GM21825 (cell line): Measurements from ENCODE around the gene KPNA3.
A peak's percentile ranks its signal among the peaks of the same experiment; 100 is the strongest.

Source experiments
- ATAC-seq: cut with Tn5 transposase; IDR thresholded peaks from one replicate; pipeline ENCODE4 v1.9.1; 2021; ENCODE audit warnings: mild to moderate bottlenecking, moderate library complexity; ENCODE audit not compliant: unreplicated experiment

Gene KPNA3

DNA sequence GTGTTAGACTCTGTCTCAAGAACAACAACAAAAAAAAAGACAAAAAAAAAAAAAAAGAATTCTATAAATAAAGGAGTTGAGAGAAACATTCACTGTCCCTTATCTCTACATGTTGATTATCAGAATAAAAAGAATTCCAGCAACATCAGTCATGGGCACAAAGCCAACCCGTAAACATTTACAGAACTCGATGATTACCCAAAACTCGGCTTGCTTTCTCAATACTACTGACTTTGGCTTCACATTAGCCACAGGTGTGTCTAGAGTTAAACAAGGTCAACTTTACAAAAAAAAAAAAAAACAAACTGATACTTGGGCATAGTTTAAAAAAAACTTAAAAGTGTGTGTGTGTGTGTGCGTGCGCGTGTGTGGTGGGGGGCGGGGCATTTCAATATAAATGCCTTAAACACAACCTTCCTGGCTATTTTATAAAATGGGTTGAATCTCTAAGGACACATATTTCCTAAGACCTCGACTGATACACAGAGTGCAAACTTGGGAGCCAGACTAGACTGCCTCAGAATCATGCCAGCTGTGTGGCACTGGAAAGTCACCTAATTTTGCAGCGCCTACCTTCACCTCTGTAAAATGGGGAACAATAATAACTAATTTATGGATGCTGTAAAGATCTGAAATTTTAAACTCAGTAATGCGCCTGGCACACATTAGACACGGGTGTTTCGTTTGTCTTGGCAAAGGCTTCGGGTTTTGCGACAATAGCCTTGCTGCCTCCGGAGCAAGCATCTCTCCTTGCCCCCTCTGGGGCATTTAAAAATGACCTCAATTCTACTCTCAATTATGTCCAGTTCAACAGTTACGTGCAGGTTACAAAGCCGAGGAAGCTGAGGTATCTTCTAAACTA is 102.1 kb downstream of the KPNA3 start:
- ATAC-seq, result peak; percentile 7

- ATAC-seq, result no peak
Observed at GRCh38 chr13:49683489-49683888, 109.0 kb downstream of the KPNA3 start.

DNA sequence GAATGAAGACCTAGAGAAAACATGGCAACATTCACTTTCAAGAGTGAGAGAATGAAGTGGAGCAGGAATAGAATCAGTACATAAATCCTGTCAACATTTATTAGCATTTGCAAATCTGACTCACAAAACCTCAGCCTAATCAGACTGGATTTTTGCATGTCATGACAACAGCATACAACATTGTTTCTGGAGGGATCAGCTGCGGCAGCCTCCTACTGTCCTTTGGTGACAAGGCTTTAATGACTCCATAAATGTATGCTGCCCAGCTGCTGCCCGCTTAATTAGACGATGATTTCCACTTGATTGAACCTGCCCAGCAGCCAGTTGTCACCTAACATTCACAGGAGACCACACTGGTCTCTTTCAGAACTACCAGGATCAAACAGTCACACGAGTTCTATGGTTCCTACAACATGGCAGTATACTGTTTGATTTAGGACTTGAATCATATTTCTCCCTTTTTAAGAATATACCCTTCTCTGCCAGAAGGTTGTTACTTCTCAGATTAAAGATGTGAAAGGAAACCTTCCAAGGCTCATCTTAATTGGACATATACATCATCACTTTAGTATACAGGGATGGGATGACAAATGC is 110.5 kb downstream of the KPNA3 start:
- ATAC-seq, result no peak

DNA sequence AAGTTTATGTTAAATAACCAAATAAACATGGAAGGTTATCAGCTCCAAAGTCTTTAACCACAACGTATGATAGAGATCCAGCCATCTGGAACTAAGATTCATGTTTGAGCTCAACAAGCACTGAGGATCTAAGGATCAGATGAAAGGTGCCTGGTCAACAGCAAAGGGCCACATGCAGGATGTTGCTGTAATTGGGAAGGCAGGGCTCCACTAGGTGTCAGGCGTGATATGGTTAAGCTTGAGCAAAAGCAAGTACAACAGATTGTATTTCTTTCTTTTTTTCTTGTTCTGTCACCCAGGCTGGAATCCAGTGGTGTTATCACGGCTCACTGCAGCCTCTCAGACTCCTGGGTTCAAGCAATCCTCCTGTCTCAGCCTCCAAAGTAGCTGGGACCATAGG is 113.2 kb downstream of the KPNA3 start:
- ATAC-seq, result no peak

DNA sequence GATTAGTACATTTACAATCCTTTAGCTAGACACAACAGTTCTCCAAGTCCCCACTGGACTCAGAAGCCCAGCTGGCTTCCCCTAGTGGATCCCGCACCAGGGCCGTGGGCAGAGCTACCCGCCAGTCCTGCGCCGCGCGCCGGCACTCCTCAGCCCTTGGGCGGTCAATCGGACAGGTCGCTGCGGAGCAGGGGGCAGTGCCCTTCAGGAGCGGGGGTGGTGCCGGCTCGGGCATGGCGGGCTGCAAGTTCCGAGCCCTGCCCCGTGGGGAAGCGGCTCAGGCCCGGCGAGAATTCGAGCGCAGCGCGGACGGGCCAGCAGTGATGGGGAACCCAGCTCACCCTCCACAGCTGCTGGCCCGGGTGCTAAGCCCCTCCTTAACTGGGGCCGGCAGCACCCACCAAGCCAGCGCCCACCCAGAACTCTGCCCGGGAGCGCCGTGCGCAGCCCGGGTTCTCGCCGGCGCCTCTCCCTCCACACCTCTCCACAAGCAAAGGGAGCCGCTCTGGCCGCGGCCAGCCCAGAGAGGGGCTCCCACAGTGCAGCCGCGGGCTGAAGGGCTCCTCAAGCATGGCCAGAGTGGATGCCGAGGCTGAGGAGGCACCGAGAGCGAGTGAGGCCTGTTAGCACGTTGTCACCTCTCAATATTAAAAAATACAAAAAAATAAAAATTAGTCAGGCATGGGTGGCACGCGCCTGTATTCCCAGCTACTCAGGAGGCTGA is 114.1 kb downstream of the KPNA3 start:
- no peak for ATAC-seq

DNA sequence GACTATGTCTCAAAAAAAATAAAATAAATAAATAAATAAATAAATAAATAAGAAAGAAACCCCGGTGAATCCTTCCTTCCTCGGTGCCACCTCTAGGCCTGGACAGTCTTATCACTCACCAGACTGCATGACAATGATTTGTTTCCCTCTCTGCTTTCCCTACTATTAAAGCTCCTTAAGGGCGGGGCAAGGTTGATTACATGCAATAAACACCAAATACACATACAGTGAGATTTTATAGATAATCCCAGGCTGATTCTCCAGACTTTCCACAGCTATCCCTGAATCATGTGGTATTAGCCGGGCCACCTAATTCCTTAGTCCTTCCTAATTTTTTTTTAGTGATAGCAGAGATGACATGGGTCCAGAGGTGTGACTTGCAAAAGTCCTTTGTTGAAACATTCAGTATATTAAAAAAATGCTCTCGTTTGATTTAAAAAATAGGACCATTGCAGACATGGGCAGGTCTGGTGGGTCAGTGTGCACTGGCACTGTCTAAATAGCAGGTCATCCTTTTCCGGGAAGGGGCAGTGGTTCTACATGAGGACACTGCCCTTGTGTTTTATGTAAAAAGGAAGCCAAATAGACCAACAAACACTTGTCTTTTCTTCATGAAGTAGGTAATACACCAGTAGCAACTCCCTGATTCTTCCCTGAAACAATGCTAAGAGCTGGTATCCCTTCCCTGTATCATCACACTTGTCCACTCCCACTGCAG is 115.7 kb downstream of the KPNA3 start:
- no peak for ATAC-seq

DNA sequence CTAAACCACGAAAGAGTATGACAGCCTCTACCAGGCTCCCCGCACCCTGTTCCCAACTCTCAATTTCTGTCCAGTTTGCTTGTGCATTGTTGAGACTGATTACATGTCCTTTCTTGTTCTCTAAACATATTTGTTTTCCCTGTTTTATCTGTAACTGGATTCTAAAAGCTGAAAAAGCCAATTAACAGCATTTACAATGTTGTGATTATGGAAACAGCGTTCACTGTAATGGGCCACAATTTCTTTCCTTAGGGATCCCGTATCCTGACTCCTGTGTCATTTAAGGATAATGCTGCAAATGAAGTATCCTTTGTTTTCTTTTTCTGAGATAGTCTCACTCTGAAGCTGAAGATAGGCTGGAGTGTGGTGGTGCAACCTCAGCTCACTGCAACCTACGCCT is 121.7 kb downstream of the KPNA3 start:
- no peak for ATAC-seq

GRCh38 chr13:49669735-49670309 is 122.7 kb downstream of the KPNA3 start:
- ATAC-seq, result peak; percentile 67

DNA sequence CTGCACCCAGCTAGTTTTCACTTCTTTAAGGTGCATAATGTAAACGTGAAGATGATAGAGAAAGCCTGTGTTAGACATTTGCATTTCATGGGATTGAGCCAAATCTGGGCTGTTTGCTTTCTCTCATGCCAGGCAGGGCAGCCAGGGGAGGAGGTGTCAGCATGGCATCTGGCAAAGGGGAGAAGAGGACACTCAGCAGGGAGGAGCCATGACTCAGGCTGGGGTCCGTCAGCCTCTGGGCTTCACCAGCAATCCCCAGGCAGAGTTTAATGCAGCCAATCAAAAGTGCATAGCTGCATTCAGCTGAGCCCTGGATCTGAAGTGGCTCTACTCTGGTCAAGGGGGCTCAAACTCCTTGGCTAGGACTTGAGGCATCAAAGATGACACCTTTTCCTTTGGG is 124.7 kb downstream of the KPNA3 start:
- no peak for ATAC-seq

DNA sequence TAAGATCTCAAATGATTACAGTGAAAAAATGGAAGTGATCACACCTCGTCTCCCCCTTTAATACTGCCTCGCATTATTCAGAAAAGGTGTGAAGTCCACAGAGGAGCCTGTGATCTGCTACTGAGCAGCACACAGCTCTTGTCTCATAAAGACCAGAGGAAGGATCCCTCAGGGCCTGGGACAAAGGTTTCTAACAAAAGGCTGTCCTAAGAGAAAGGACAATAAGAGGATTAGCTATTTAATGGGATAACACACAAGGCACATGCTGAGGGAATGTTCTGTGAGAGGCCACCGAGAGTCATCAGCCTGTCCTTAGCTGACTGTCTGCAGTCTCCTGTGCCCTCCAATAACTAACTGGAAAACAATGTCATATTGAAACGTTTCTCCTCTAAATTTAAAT is 127.9 kb downstream of the KPNA3 start:
- no peak for ATAC-seq

- ATAC-seq, result no peak
Observed at GRCh38 chr13:49657241-49657641, 135.2 kb downstream of the KPNA3 start.

GRCh38 chr13:49655906-49656305 is 136.6 kb downstream of the KPNA3 start:
- no peak for ATAC-seq

- ATAC-seq, result no peak
Observed at GRCh38 chr13:49654011-49654410, 138.5 kb downstream of the KPNA3 start.

GRCh38 chr13:49653478-49653877 is 139.0 kb downstream of the KPNA3 start:
- no peak for ATAC-seq

DNA sequence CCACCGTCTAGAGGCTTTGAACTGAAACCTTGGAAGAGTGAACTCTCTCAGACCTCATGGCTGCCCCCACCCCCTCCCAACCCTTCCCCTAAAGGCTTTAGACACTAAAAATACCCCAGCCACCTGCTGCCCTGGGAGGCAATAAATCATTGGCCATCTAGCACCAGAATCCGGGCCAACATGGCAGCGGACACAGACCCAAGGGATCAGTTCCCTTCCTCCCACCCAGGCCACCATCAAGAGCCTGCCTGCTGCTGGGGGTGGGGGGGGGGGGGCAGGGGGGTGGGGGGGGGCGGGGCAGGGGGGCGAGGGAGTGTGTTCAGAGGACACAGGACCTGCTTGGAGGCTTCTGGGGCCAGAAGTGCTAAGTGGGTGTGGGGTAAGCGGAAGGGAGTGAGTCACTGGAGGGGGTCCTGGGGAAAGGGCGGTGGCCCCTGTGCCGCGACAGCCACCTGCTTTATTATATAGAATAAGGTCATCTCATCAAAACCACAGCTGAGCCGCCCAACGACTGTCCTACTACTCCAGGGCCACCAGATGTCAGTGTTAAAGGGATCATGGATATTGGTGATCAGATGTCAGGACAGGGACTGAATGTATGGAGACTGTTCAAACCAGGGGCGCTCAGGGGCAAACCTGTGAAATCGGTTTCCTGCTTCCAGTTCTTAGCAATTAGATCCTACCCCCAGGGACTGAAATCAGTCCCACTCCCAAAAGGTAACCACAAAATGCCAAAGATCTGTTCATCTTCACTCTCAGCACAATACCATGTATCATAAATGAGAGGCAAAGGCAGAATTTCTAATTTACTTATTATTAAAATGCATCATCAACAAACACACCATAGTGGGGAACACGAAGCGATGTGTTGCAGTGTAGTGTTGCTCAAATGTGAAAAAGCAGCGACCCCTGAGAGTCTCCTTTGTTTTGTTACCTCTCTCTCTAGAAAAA is 139.9 kb downstream of the KPNA3 start:
- peak; percentile 58 for ATAC-seq

GRCh38 chr13:49651570-49652354 is 140.7 kb downstream of the KPNA3 start:
- no peak for ATAC-seq

GRCh38 chr13:49649963-49650312 is 142.5 kb downstream of the KPNA3 start:
- no peak for ATAC-seq
